CD4-positive, alpha-beta T cell treated with Interleukin-15 for 4 hours (primary cell): ENCODE measurements around the gene CXXC5.

Experiments
- DNase-seq: peaks from one replicate; pipeline ENCODE4 v3.0.0-alpha.2; 2020; ENCODE audit warnings: low spot score

Gene CXXC5

GRCh38 chr5:139682016-139682975 lies 34.1 kb downstream of the CXXC5 start:
- no peak for DNase-seq

GRCh38 chr5:139683295-139684271 lies 35.4 kb downstream of the CXXC5 start:
- no peak for DNase-seq

- no peak for DNase-seq
Measured at GRCh38 chr5:139684350-139684880, 36.3 kb downstream of the CXXC5 start.

GRCh38 chr5:139684881-139685749 lies 37.0 kb downstream of the CXXC5 start:
- no peak for DNase-seq

DNA sequence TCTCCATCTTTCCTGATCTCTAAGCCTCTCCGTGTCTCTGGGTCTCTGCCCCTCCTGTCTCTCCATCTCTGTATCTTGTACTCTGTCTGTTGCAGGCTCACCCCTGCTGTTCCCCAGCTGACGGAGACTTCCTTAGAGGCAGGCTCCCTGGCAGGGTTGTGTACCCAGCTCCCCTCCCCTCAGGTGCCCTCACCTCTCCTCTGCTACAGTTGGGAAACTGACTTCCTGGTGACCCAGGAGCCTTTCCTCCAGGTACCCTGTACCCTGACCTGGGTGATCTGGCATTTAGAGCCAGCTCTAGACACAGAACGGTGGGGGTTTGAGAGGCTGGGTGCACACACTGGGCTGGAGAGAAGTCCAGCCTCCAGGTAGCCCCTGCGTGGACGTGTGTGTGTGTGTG lies 37.7 kb downstream of the CXXC5 start:
- no peak for DNase-seq

DNA sequence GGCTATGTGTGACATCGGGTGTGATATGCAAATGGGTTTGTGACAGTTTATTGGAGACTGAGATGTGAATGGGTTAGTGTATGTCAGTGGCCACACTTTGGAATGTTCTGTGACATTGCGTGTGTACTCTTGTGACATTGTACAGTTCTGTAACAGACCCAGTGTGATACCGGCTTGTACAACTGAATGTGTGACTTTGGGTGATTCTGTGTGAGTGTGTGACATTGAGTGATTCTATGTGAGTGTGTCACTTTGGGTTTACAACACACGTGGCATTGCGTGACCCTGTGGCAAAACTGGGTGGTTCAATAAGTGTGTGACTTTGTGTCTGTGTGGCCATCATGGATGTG lies 38.2 kb downstream of the CXXC5 start:
- DNase-seq, result no peak

DNA sequence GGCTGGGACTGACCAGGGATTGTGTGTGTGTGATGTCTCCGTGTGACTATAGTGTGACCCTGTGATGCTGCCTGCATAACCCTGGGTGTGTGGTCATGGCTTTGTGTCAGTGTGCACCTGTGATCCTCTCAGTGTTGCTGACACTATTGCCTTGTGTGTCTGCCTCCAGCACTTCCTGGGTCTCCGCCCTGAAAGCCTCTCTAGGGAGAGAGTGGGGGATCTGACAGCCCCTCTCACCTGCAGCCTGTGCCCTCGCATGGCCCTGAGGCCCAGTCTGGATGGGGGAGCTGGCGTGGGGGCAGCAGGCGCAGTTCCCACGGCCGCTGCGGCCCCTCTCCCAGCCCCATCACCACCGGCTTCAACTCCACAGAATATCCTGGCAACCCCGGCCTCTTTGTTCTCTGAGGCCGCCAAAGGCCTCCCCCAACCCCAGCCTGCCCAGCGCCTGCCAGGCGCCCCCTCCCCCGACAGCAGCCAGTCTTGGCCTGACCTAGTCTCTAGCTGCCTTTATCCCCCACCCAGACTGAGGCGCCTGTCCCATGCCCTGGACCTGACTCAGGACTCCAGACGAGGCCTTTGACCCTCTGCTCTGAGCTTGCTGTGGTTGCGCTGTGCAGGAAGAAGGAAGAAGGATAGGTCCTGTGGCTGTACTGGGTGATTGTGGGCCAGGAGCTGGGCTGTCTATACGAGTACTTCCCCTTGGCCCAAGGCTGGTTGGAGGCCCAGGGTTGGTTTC lies 38.7 kb downstream of the CXXC5 start:
- no peak for DNase-seq

DNA sequence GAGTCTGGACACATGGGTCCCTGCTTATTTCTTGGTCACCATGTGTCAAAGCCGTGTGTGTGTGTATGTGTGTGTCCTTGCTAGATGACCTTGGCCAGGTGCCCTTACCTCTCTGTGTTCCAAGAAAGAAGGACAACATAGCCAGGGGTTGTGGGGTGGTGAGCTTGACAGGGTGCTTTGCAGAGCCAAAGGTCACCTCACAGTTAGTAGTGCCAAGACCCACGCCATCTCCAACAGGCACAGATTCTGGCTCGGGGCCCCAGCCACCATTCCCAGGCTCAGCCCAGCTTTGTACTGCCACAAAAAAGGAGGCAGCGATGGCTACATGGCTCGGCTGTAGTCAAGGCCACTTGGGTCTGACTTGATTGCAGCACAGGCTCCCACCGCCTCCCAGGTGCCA lies 39.5 kb downstream of the CXXC5 start:
- no peak for DNase-seq

- no peak for DNase-seq
Measured at GRCh38 chr5:139688088-139688702, 40.0 kb downstream of the CXXC5 start.

- DNase-seq, result no peak
Measured at GRCh38 chr5:139688751-139689372, 40.7 kb downstream of the CXXC5 start.

GRCh38 chr5:139689631-139690063 lies 41.5 kb downstream of the CXXC5 start:
- DNase-seq, result no peak

- DNase-seq, result peak; percentile 34
Measured at GRCh38 chr5:139690064-139690802, 42.1 kb downstream of the CXXC5 start.

- DNase-seq, result no peak
Measured at GRCh38 chr5:139690803-139691629, 42.9 kb downstream of the CXXC5 start.

DNA sequence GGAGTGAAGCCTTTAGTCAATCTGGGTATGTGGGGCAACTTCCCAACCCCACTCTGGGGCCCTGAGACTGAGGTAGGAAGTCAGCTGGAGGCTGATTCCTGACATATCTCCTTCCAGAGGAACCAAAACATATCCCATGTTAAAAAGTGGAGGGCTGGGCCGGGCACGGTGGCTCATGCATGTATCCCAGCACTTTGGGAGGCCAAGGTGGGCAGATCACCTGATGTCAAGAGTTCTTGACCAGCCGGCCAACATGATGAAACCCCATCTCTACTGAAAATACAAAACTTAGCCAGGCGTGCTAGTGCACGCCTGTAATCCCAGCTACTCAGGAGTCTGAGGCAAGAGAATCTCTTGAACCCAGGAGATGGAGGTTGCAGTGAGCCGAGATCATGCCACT lies 44.0 kb downstream of the CXXC5 start:
- DNase-seq, result no peak

DNA sequence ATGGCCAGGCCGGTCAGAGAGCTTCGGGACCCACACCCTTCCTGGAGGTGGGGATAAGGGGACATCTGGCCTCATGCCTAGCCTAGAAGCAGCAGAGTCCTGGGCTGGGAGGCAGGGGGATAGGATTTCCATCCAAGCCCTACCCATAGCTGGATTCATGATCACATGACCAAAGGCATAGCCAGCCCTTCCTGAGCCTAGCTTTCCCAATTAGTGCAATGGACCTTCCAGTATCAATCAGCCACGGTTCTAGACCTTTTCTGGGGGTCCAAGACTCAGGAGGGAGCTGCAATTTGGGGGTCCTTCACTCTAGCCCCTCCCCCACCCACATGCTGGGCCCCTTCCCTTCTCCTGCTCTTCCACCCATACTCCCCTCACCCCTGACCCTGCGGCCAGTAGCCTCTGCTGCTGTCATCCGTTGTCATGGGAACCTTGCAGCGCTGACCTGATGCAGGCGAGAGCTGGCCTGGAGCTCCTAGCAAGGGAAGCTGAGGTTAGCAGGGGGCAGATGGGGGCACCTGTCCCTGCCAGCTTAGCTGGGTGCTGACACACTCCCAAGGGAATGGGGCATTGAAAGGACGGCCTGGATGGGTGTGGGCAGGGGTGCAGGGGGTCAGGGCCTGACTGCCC lies 44.6 kb downstream of the CXXC5 start:
- DNase-seq, result no peak

GRCh38 chr5:139693676-139694364 lies 45.7 kb downstream of the CXXC5 start:
- DNase-seq, result no peak

GRCh38 chr5:139694556-139695177 lies 46.5 kb downstream of the CXXC5 start:
- DNase-seq, result no peak
